Neural cell (in vitro differentiated cells): ENCODE results near the gene TNFAIP8L3. TPM values are rescaled to one million over a fixed set of nuclear protein-coding genes. Genes with fewer than 3 reads are reported as not detected.

Experiments used
- H2AFZ ChIP-seq: fragments of 200-600, 300-800 bp; sonication (generic), shearing (Covaris generic); 2 replicates; pipeline ENCODE4 v1.6.0; 2014; ENCODE audit warnings: low read depth, mild to moderate bottlenecking, antibody characterized with exemption, low read length, moderate library complexity
- H3F3A ChIP-seq: fragments of 200-600 bp; shearing (Covaris generic); 2 replicates; pipeline ENCODE4 v1.6.1; 2016; ENCODE audit warnings: mild to moderate bottlenecking, moderate library complexity, mixed read lengths, antibody characterized with exemption, low read length; ENCODE audit not compliant: insufficient read depth, poor library complexity, severe bottlenecking
- H3K27ac ChIP-seq: fragments of 200-600, 300-800 bp; sonication (generic), shearing (Covaris generic); 2 replicates; pipeline ENCODE4 v1.5.1; 2014; ENCODE audit warnings: mild to moderate bottlenecking, low read length, moderate library complexity
- H3K27me3 ChIP-seq: fragments of 300-800, 200-600 bp; sonication (generic), shearing (Covaris generic); 2 replicates; pipeline ENCODE4 v1.6.0; 2014; ENCODE audit warnings: mild to moderate bottlenecking, low read depth, low read length, moderate library complexity; ENCODE audit not compliant: insufficient read depth
- H3K36me3 ChIP-seq: fragments of 300-800, 200-600 bp; sonication (generic), shearing (Covaris generic); 2 replicates; pipeline ENCODE4 v1.5.1; 2014; ENCODE audit warnings: mild to moderate bottlenecking, antibody characterized with exemption, low read length, moderate library complexity; ENCODE audit not compliant: insufficient read depth
- H3K4me2 ChIP-seq: fragments of 300-800, 200-600 bp; sonication (generic), shearing (Covaris generic); 2 replicates; pipeline ENCODE4 v1.6.0; 2014; ENCODE audit warnings: mild to moderate bottlenecking, low read length
- H3K4me3 ChIP-seq: fragments of 300-800, 200-600 bp; sonication (generic), shearing (Covaris generic); 2 replicates; pipeline ENCODE4 v1.5.1; 2014; ENCODE audit warnings: mild to moderate bottlenecking, low read length, moderate library complexity
- H3K79me2 ChIP-seq: fragments of 200-600 bp; shearing (Covaris generic); replicated peaks from 2 replicates; pipeline ENCODE4 v1.6.0; 2014; ENCODE audit warnings: mild to moderate bottlenecking, low read length, moderate library complexity; ENCODE audit not compliant: insufficient read depth
- H3K9ac ChIP-seq: fragments of 300-800, 200-600 bp; sonication (generic), shearing (Covaris generic); 2 replicates; pipeline ENCODE4 v1.6.1; 2016; ENCODE audit warnings: mild to moderate bottlenecking, low read length, mixed read lengths
- H3K9me2 ChIP-seq: fragments of 200-600 bp; shearing (Covaris generic); 2 replicates; pipeline ENCODE4 v1.6.1; 2016; ENCODE audit warnings: mild to moderate bottlenecking, low read length, mixed read lengths; ENCODE audit not compliant: insufficient read depth
- H3K9me3 ChIP-seq: fragments of 200-600, 300-800 bp; sonication (generic), shearing (Covaris generic); 2 replicates; pipeline ENCODE4 v1.6.1; 2016; ENCODE audit warnings: mild to moderate bottlenecking, mixed run types, low read length, moderate library complexity, mixed read lengths
- H4K20me1 ChIP-seq: fragments of 200-600 bp; shearing (Covaris generic); 2 replicates; pipeline ENCODE4 v1.6.1; 2016; ENCODE audit warnings: mild to moderate bottlenecking, mixed run types; ENCODE audit not compliant: insufficient read depth
- EP300 ChIP-seq: fragments of 450-650 bp; conservative IDR thresholded peaks from 2 replicates; pipeline ENCODE4 v1.6.1; 2014; ENCODE audit warnings: antibody characterized with exemption, mild to moderate bottlenecking, moderate library complexity; ENCODE audit not compliant: poor library complexity, severe bottlenecking
- EZH2 ChIP-seq: fragments of 200-600, 300-800 bp; shearing (Covaris generic), sonication (generic); IDR thresholded peaks from 2 replicates; pipeline ENCODE4 v1.6.1; 2014; ENCODE audit warnings: antibody characterized with exemption, low read length, borderline replicate concordance, mild to moderate bottlenecking; ENCODE audit not compliant: insufficient read depth, poor library complexity, severe bottlenecking
- MXI1 ChIP-seq: fragments of 450-650 bp; conservative IDR thresholded peaks from 2 replicates; pipeline ENCODE4 v1.6.1; 2014; ENCODE audit warnings: antibody characterized with exemption, mild to moderate bottlenecking; ENCODE audit not compliant: poor library complexity, severe bottlenecking
- POLR2AphosphoS5 ChIP-seq: IDR thresholded peaks from 2 replicates; pipeline ENCODE4 v1.6.1; 2012
- RAD21 ChIP-seq: fragments of 450-650 bp; conservative IDR thresholded peaks from 2 replicates; pipeline ENCODE4 v1.6.1; 2014; ENCODE audit warnings: antibody characterized with exemption, mild to moderate bottlenecking, moderate library complexity
- REST ChIP-seq: IDR thresholded peaks from 2 replicates; pipeline ENCODE4 v1.6.1; 2012; ENCODE audit warnings: borderline replicate concordance
- SMC3 ChIP-seq: fragments of 450-650 bp; conservative IDR thresholded peaks from 2 replicates; pipeline ENCODE4 v1.6.1; 2014; ENCODE audit warnings: antibody characterized with exemption, mild to moderate bottlenecking, moderate library complexity; ENCODE audit not compliant: poor library complexity
- TAF1 ChIP-seq: IDR thresholded peaks from 2 replicates; pipeline ENCODE4 v1.6.1; 2012; ENCODE audit warnings: low read depth
- polyA plus RNA-seq: library from polyadenylated mRNA; depleted of rRNA; stranded (reverse); fragments of >200 nt; gene quantifications from 2 replicates; pipeline ENCODE4 v1.2.3, GENCODE V29; 2014
- TF ChIP-seq, protein P1 (sequence below): fragments of 450-650 bp; IDR thresholded peaks from 2 replicates; pipeline ENCODE4 v1.5.1; 2014; ENCODE audit warnings: antibody characterized with exemption, mild to moderate bottlenecking, moderate library complexity; ENCODE audit not compliant: poor library complexity, severe bottlenecking

TNFAIP8L3 gene
- polyA plus RNA-seq, 1 donor from 2014 or later: 0.16 TPM

GRCh38 chr15:51089699-51090453, 4.8 kb downstream of the TNFAIP8L3 start:
- H3K9me2 ChIP-seq: no peaks in the 10 kb centered on the region
- H3F3A ChIP-seq: no peaks in the 10 kb centered on the region
- H3K36me3 ChIP-seq: no peaks in the 10 kb centered on the region
- no peak overlapping the region for H3K27ac ChIP-seq
- no peaks in the 10 kb centered on the region for H3K9me3 ChIP-seq
- no peaks in the 10 kb centered on the region for H4K20me1 ChIP-seq
- no peak overlapping the region for H3K4me3 ChIP-seq
- H3K27me3 ChIP-seq: peaks cover 43% of the 10 kb centered on the region
- no peak overlapping the region for H2AFZ ChIP-seq
- no peaks in the 10 kb centered on the region for H3K79me2 ChIP-seq
- TF ChIP-seq POLR2AphosphoS5 (no peak), TAF1 (no peak), SMC3 (no peak), REST (no peak), MXI1 (no peak), EP300 (no peak), RAD21 (no peak)
- TF ChIP-seq, protein P1, sequence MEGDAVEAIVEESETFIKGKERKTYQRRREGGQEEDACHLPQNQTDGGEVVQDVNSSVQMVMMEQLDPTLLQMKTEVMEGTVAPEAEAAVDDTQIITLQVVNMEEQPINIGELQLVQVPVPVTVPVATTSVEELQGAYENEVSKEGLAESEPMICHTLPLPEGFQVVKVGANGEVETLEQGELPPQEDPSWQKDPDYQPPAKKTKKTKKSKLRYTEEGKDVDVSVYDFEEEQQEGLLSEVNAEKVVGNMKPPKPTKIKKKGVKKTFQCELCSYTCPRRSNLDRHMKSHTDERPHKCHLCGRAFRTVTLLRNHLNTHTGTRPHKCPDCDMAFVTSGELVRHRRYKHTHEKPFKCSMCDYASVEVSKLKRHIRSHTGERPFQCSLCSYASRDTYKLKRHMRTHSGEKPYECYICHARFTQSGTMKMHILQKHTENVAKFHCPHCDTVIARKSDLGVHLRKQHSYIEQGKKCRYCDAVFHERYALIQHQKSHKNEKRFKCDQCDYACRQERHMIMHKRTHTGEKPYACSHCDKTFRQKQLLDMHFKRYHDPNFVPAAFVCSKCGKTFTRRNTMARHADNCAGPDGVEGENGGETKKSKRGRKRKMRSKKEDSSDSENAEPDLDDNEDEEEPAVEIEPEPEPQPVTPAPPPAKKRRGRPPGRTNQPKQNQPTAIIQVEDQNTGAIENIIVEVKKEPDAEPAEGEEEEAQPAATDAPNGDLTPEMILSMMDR: no peak
- H3K9ac ChIP-seq: no peak overlapping the region
- H3K4me2 ChIP-seq: no peak overlapping the region

DNA sequence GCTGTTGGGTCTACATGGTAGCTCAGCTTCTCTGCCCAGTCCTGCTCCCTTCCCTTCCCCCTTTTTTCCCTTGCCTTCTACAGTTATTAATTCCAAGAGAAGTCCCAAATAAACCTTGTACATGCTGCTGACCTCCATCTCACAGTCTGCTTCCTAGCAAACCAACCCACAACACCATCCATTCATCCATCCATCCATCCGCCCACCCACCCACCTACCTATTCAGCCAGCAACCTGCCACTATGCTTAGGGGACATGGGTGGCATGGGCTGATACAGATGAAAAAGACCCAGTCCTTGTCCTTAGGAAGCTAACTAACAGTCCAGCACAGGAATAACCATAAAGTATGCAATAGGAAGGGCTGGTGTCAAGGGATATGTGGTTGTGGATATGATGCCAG, 5.7 kb downstream of the TNFAIP8L3 start:
- Histone ChIP-seq H3K4me3 (no peak overlapping the region), H2AFZ (no peak overlapping the region), H3K9me2 (no peaks in the 10 kb centered on the region), H3F3A (no peaks in the 10 kb centered on the region), H3K27ac (no peak overlapping the region), H3K4me2 (no peak overlapping the region), H3K9me3 (no peaks in the 10 kb centered on the region), H3K79me2 (no peaks in the 10 kb centered on the region), H3K36me3 (no peaks in the 10 kb centered on the region), H3K9ac (no peak overlapping the region), H4K20me1 (no peaks in the 10 kb centered on the region), H3K27me3 (peaks cover 36% of the 10 kb centered on the region)
- no peak for TF ChIP-seq POLR2AphosphoS5
- no peak for TF ChIP-seq REST
- TF ChIP-seq, protein P1: no peak
- TF ChIP-seq MXI1: no peak
- no peak for TF ChIP-seq EP300
- TF ChIP-seq EZH2: no peak
- TF ChIP-seq SMC3: no peak
- no peak for TF ChIP-seq RAD21
- no peak for TF ChIP-seq TAF1
